HG03575 (cell line): Measurements from ENCODE around the gene RASSF6.
A peak's percentile ranks its signal among the peaks of the same experiment; 100 is the strongest.
"Not testable (repeated sequence)": the region's sequence is repeated elsewhere in the genome, so short reads cannot be mapped to it uniquely, and the experiment has no call there.

Experiments
- ATAC-seq: cut with Tn5 transposase; IDR thresholded peaks from one replicate; pipeline ENCODE4 v1.9.1; 2021; ENCODE audit not compliant: unreplicated experiment, insufficient number of reproducible peaks, low FRiP score; ENCODE audit errors: extremely low read depth

The RASSF6 gene

DNA sequence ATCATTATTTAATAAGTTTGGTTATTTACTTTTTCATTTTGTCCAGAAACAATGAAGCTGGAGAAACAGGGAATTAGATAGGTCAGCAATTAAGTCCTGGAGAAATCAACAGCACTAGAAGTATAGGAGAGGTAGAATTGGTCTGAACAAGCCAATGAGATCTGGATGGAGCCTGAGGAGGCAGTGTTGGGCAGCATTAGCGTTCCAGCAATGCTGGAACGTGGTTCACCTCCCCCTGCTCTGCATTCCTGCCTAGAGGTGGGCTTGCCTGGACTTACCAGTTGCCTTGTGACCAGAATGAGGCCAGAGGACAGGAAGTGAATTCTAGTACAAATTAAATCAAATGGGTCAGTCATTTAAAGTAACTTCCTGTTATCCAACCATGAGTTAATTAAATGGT, 4.6 kb downstream of the RASSF6 start:
- ATAC-seq = no peak

DNA sequence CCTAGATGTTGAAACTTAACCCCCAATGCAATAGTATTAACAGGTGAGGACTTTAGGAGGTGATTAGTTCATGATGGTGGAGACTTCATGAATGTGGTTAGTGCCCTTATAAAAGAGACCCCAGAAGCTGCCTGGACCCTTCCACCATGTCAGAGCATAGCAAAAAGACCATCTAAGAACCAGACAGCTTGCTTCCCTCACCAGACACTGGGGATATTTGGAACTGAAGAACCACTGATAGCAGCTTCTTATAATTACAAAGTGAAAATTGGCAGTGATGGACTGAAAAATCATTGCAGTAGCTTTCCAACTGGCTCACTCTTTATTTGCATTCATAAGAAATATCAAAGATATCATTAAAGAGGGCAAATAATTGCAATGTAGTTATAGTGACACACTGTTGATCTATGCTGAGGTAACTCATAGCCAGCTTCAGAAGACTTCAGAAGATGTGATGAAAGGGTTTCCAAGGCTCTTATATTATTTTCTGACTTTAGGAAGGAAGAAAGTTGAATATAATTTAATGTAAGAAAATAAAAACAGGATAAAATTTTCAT, 5.8 kb downstream of the RASSF6 start:
- no peak for ATAC-seq

DNA sequence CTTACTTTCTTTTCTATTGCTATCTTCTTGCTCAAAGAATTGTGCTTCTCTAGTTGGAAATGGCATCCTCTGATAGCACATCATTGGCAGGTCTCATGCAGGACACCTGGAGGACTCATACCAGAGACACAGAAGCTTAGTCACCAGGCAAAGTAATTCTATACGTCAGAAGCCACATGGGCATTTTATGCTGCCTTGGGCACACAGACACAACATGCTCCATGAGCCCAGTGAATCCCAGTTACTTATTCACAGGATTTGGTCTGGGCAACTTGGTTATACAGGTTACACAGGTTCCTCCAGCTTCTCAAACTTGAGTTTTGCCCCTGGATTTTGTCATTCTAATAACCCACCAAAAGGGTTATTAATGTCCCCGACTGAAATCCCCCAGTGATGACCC, 7.1 kb downstream of the RASSF6 start:
- ATAC-seq = no peak

DNA sequence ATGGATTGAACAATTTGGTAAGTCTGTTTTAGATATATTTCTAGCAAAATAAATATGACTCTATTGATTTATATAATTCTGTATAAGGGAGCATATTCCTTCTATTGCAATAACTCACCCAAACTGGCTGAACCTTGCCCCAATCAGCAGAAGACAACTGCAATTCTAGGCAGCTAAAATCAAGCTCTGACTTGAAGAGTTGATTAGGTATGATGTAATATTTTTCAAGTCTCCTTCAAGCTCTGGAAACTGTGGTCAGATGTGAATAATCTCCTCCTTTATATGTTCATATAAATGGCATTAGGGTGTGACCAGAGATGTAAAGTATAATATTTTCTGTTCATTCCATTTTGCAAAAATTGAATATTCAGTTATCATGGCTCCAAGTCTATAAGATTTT, 8.2 kb downstream of the RASSF6 start:
- no peak for ATAC-seq

DNA sequence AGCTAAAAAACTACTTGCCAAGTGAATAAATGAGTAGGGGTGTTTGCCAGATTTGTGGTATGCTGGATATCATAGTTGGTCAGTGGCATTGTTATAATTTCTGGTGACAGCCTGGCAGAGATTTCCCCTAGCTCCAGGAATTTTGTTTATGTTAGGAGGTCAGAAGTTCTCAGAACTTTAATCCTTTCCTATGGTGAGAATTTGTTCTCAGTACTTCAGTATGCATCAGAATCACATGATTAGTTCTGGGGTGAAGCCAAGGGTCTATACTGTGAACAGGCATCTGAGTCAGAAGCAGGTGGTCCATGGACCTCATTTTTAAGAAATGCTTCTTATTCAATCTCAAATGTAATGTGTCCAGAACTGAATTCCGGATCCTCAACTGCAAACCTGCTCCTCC, 10.5 kb downstream of the RASSF6 start:
- ATAC-seq = no peak

DNA sequence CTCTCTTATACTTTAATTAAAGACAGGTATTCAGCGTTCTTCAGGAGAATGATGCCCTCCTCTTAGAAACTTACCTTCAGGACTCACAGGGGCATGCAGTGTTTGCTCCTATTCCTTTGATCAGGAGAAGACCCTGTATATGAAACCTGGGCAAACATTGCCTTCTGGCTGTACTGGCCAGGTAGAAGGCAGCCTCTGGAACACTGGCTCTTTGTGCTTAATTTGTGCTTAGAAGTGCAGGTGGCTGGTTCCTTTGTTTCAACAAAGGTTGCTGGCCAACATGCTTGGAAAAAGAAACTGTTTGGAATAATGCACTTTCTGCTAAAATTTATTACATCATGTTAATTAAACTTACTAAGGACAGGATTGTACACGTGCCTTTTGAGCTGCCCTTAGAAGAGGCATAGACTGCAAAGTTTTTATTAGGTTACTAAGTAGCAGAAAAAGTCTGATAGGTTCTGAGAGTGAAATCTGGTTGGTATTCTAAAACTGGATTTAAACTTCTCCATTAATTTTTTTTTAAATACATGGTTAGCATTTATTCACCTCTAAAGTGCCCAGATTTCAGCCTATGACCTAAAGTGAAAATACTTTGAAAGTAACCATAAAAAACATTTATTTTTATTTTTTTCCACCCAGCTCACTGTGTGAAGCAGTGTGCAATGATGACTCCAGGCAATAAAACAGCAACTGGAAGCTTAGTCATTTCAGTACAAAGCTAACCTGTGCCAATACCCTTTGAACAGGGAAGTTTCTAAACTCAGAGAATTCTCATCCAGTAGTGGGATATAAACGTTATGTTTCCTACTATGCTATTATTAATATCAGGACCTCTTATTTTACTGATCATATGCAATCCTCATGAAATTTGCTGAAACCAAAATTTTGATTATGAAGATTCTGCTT, 11.3 kb downstream of the RASSF6 start:
- ATAC-seq = no peak

DNA sequence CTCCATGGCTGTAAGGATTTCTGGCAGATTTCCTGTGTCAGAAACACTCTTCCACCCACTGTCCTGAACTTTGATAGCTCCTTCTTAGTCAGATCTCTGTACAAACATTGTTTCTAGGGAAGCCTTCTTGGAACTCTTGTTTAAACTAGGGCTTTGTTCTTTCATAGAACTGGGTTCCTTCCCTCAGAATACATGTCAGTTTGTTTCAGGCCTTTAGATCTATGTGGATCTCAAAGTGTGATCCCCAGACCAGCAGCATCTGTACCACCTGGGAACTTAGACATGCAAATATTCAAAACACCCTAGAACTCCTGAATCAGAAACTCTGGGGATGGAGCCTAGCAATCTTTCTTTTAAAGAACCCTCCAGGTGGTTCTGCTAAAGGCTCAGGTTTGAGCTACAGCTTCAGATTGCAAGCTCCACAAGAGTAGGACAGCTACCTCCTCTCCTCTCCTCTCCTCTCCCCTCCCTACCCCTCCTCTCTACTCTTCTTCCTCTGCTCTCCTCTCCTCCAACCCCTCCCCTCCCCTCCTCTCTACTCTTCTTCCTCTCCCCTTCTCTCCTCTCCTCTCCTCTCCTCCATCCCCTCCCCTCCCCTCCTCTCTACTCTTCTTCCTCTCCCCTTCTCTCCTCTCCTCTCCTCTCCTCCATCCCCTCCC, 12.7 kb downstream of the RASSF6 start:
- no peak for ATAC-seq

DNA sequence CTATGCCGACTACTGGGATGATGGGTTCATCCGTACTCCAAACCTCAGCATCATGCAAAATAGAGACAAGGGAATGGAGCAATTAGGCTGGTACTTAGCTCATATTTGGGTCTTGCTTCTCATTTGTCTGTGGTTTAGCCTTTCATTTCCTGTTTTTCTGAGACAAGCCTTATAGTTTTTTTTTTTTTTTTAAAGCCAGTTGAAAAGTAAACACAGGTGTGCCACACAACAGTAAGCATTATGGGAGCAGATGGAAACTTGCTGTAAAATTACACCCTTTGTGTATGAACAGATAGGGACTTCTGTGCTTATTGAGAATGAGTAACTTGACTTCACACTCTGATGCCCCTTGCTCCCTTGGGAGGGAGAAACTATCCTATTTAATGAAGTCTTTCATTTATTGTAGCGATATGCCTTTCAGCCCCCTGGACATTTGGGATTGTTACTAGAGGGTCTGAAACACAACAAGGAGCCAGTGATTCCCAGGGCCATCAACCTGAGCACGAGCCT, 13.7 kb downstream of the RASSF6 start:
- ATAC-seq = peak; percentile 77

DNA sequence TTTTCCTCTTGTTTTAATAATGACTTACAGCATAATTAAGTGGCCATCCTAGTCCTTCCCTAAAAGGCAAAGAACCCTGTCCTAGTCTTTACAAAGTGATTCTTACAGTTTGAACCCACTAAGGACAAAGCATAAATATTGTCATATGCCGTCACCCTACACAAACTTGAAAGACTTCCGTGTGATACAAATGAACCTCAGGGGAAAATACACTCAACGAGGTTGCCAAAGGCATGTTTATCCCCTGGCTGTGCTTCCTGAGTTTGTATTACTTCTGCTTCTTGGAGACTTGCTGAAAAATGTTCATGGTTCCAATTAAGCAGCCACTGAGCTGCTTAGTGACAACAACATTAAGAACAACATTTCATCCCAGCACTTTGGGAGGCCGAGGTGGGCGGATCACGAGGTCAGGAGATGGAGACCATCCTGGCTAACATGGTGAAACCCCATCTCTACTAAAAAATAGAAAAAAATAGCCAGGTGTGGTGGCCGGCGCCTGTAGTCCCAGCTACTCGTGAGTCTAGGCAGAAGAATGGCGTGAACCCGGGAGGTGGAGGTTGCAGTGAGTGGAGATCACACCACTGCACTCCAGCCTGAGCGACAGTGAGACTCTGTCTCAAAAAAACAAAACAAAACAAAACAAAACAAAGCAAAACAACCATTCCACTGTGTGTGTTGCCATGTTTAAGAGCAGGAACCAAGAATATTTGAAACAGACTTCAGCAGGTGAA, 16.2 kb downstream of the RASSF6 start:
- ATAC-seq = no peak

DNA sequence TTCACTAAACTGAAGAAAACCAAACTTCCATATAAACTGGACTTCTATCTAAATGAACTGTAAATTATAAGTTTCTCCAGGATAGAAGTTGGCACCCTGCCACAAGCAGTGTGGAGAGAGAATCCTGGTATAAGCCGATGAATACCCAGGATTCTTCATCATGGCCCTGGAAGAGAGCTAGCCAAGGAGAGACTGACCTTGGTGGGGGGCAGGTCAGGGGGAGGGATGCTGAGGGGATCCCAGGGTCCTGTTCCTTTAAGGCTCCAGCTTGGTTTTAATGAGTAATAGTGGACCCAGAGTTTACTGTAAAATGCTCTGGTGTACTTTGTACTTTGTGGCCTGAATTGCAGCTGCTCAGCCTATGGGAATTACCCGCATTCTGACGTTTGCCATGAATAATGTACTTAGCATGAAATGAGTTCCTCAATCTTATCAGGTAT, 16.9 kb downstream of the RASSF6 start:
- ATAC-seq = no peak

DNA sequence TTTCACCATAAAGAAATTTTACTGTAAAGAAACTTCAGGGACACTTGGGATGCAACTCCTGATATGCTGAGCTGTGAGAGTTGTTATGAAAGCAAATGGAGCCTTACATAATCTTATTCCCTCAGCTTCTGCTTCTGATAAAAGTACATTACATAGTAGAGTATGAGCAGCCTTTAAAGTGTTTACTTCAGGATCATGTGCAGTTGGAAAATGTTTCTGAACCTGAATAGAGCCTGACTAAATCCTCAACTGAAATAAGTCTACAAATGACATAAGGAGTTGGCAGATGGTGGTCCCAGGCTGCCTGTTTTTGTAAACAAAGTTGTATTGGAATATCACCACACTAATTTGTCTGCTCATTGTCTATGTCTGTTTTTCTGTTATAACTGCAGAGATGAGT, 19.3 kb downstream of the RASSF6 start:
- ATAC-seq = no peak

DNA sequence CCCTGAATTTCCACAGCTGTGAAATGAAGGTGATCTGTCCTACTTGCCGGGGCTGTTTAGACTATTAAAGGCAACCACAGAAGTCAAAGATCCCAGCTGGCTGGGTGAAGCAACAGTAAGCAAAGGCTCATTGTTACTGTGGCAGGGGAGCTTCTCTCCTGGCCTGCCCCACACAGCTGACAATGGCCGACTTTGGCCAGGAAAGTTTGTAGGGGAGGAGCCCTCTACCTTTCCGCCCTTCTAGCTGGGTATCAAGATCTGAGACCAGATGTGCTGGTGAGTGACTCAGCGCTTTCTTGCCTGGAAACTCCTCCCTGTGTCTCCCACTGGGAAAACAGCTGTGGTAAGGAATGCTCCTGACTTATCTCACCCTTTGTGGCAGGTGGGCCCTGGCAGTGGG, 21.1 kb downstream of the RASSF6 start:
- ATAC-seq = no peak

DNA sequence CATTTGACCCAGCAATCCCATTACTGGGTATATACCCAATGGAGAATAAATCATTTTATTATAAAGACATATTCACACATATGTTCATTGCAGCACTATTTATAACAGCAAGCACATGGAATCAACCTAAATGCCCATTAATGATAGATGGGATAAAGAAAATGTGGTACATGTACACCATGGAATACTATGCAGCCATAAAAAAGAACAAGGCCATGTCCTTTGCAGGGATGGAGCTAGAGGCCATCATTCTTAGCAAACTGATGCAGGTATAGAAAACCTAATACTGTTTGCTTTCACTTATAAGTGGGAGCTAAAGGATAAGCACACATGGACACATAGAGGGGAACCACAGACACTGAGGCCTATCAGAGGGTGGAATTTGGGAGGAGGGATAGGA, 22.6 kb downstream of the RASSF6 start:
- no peak for ATAC-seq

DNA sequence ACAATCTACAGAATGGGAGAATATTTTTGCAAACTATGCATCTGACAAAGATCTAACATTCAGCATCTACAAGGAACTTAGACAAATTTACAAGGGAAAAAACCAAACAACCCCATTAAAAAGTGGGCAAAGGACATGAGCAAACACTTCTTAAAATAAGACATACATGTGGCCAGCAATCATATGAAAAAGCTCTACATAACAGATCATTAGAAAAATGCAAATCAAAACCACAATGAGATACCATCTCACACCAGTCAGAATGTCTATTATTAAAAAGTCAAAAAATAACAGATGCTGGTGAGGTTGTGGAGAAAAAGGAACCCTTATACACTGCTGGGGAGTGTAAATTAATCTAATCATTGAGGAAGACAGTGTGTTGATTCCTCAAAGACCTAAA, 23.1 kb downstream of the RASSF6 start:
- ATAC-seq = not testable (repeated sequence)

DNA sequence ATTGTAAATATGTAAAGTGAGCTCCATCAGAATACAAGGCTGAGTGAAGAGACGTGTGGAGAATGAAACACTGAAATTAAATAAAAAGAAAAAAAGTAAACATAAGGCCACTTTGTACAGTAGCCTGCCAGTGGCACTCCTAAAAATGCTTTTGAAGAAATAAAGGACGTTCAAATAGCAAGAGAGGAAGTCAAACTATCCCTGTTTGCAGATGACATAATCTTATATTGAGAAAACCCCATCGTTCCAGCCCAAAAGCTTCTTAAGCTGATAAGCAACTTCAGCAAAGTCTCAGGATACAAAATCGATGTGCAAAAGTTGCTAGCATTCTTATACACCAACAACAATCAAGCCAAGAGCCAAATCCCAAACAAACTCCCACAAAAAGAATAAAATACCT, 24.2 kb downstream of the RASSF6 start:
- no peak for ATAC-seq

DNA sequence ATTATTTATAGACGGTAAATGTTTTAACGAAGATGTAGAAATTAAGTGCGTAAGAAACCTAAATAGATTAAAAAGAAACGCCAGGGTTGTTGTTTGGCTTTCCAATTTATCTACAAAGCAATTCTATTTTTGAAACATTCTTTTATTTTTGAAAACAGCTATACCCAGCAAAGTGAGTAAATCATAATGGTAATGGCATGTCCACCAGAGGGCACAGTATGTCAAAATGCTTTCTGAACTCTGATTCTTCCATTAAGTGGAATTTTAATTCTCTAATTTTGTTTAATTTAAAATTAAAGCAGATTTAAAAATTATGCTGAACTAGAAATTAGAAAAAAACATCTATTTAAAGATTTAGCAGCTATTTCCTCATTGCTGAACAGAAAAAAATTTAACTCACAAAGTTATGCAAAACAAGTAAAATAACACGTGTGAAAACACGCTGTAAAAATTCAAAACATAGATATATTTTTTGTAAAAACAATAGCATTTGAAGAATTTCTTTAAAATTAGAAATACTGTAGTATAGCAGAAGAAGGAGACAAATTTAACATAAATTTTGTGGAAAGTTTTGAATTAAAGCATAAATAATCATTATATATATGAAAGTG, 26.5 kb downstream of the RASSF6 start:
- ATAC-seq = no peak

DNA sequence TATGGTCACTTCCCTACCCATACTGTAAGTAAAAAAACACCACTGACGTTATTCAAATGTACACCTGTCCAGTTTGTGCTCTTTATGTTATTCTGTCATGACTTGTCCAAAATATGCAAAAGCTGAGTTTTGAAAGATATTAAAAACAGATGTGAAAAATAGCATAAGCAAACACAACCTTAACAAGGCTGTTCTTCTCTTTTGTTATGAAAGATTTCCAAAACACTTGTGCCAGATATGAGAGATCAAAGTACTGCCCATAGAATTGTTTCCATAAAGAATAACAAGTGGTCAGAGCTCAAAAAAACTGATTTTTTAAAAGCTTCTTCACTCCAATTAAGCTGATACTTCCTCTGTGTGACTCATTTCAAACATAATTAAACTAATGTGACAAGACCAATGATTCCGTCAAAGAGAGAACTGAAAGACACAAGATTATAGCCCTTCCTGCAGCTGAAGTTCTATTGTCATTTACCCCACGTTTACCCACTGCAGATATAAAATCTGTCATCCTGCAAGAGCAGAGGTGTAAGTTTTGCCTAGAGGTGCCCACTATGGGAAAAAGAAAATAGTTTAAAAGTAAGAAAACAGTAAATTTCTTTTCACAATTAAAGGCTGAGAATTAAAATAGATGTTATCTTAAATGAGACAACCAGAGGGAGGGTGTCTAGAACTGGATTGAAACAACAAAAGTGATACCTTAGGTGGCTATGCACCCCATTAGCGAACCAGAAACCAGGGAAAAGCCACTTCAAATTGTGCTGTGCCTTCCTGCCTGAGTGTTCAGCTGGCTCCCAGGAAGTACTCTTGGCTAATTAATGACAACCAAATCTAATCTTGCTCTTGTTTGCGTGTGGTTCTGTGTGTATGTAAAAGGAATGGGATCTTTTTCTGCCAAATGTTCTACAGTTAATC, 30.1 kb downstream of the RASSF6 start:
- ATAC-seq = peak; percentile 87

DNA sequence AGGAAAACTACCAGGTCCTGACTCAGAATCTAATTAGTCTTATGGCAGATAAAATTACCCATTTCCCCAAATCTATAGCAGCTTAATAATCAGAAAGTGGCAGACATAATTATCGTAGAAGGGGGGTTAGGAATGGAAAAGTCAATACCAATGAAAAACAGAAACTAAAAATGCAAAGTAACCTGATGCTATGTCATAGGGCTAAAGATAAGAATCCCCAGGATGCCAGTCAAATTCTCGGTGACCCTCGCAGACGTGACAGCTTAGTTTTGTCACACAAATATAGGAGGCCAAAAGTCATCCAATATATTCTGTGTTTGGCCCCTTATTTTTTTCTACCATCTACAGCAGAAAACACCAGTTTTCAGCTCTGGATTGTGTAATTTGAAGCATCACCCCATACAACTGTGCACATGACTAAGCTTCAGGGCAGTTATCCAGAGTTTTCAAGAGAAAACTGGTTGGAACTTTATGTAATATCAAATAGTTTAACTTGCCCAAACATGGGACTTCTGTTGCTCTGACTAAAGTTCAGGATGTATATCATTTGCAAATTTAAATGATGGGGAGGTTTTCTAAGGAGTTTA, 30.9 kb downstream of the RASSF6 start:
- peak; percentile 18 for ATAC-seq
